HepG2 (cell line): ENCODE data around the gene DNAJC2. TPM values are rescaled to one million over a fixed set of nuclear protein-coding genes. Genes with fewer than 3 reads are reported as not detected.
A peak's percentile ranks its signal among the peaks of the same experiment; 100 is the strongest.

Experiments used
- HNF1A ChIP-seq, 2 experiments: sonication (generic) in 1 of 2; formaldehyde crosslinking in 1 of 2; IDR thresholded peaks; 2 replicates each; pipeline versions ENCODE4 v1.4.0 to v1.6.1; 2016 to 2020; ENCODE audit warnings: borderline replicate concordance in 1 of 2, low read depth in 1 of 2, mild to moderate bottlenecking in 1 of 2, missing genetic modification reagents in 1 of 2
- MXI1 ChIP-seq: IDR thresholded peaks from 3 replicates; pipeline ENCODE4 v1.6.1; 2012; ENCODE audit warnings: low read depth, low read length, inconsistent platforms, borderline replicate concordance
- NFATC3 ChIP-seq: sonication (generic); formaldehyde crosslinking; IDR thresholded peaks from 2 replicates; pipeline ENCODE4 v1.5.1; 2020; ENCODE audit warnings: mild to moderate bottlenecking, missing genetic modification reagents
- PATZ1 ChIP-seq: sonication (generic); formaldehyde crosslinking; IDR thresholded peaks from 2 replicates; pipeline ENCODE4 v1.4.0; 2020; ENCODE audit warnings: missing genetic modification reagents
- PHF21A ChIP-seq: sonication (generic); formaldehyde crosslinking; IDR thresholded peaks from 2 replicates; pipeline ENCODE4 v1.5.0; 2020; ENCODE audit warnings: mild to moderate bottlenecking, missing genetic modification reagents
- POGZ ChIP-seq: sonication (generic); formaldehyde crosslinking; IDR thresholded peaks from 2 replicates; pipeline ENCODE4 v1.4.0; 2020; ENCODE audit warnings: mild to moderate bottlenecking, missing genetic modification reagents
- POLR2AphosphoS5 ChIP-seq: IDR thresholded peaks from 2 replicates; pipeline ENCODE4 v1.6.1; 2012; ENCODE audit warnings: low read depth, low read length
- RCOR2 ChIP-seq: IDR thresholded peaks from 2 replicates; pipeline ENCODE4 v1.6.1; 2016; ENCODE audit warnings: missing biosample characterization, missing genetic modification reagents
- SMAD3 ChIP-seq: sonication (generic); formaldehyde crosslinking; IDR thresholded peaks from 2 replicates; pipeline ENCODE4 v1.4.0; 2020; ENCODE audit warnings: missing genetic modification reagents
- TAF15 ChIP-seq: fragments of 200-400 bp; formaldehyde crosslinking; IDR thresholded peaks from one replicate; pipeline ENCODE4 v1.6.1; 2018; ENCODE audit warnings: mild to moderate bottlenecking, low read depth, low read length; ENCODE audit not compliant: poor library complexity, severe bottlenecking
- ZFX ChIP-seq: sonication (generic); formaldehyde crosslinking; IDR thresholded peaks from 2 replicates; pipeline ENCODE4 v1.4.0; 2020; ENCODE audit warnings: mild to moderate bottlenecking, low read depth, missing genetic modification reagents, moderate library complexity
- ZMYM3 ChIP-seq: sonication (generic); formaldehyde crosslinking; IDR thresholded peaks from 2 replicates; pipeline ENCODE4 v1.5.1; 2020; ENCODE audit warnings: mild to moderate bottlenecking, missing genetic modification reagents
- ZNF230 ChIP-seq: sonication (generic); formaldehyde crosslinking; IDR thresholded peaks from 2 replicates; pipeline ENCODE4 v1.4.0; 2020; ENCODE audit warnings: mild to moderate bottlenecking, missing genetic modification reagents
- ZNF274 ChIP-seq: sonication (generic); formaldehyde crosslinking; IDR thresholded peaks from 2 replicates; pipeline ENCODE4 v1.5.1; 2020; ENCODE audit warnings: mild to moderate bottlenecking, missing genetic modification reagents
- ZNF589 ChIP-seq: sonication (generic); formaldehyde crosslinking; conservative IDR thresholded peaks from 2 replicates; pipeline ENCODE4 v1.8.0; 2022; ENCODE audit warnings: mild to moderate bottlenecking, moderate library complexity, missing genetic modification reagents
- ZNF704 ChIP-seq: sonication (generic); formaldehyde crosslinking; IDR thresholded peaks from 2 replicates; pipeline ENCODE4 v1.8.1; 2023; ENCODE audit warnings: mild to moderate bottlenecking, inconsistent platforms, moderate library complexity, missing genetic modification reagents, borderline replicate concordance
- ZNF773 ChIP-seq: sonication (generic); formaldehyde crosslinking; IDR thresholded peaks from 2 replicates; pipeline ENCODE4 v1.4.0; 2020; ENCODE audit warnings: missing genetic modification reagents, borderline replicate concordance
- ZXDC ChIP-seq: sonication (generic); formaldehyde crosslinking; IDR thresholded peaks from 2 replicates; pipeline ENCODE4 v1.5.0; 2020; ENCODE audit warnings: mild to moderate bottlenecking, missing genetic modification reagents
- polyA plus RNA-seq, 8 experiments: library from polyadenylated mRNA; depleted of rRNA in 3 of 8; stranded (reverse) in 7 of 8; unstranded in 1 of 8; fragments of >200 nt; fragmentation: Illumina TruSeq in 4 of 8; extraction: Trizol in 4 of 8; gene quantifications; 2 replicates each; pipeline versions ENCODE4 v1.2.1 to v1.2.3, GENCODE V29; 2011 to 2016; ENCODE audit warnings: low read depth in 4 of 8, missing spikeins in 1 of 8, mixed read lengths in 1 of 8; ENCODE audit not compliant: insufficient read depth in 1 of 8
- total RNA-seq, 5 experiments: library from RNA; depleted of rRNA; stranded (reverse); fragments of >200 nt; fragmentation: Illumina TruSeq; extraction: Trizol; gene quantifications; 2 replicates each; pipeline ENCODE4 v1.2.3, GENCODE V29; 2016; ENCODE audit warnings: low read depth in 1 of 5

Gene DNAJC2
- total and polyA plus RNA-seq, 2 of the 13 experiments (the other 11 are each of a cell fraction or from before 2014, with no cell fraction given): 19.6 to 42.0 TPM

- peak; percentile 54; the same call in 1 of the 2 replicates for TF ChIP-seq PATZ1 (CRISPR knock-in tag)
- TF ChIP-seq ZNF773 (CRISPR knock-in tag): no peak
- TF ChIP-seq POLR2AphosphoS5: peak; percentile 93
- no peak for TF ChIP-seq ZXDC (CRISPR knock-in tag)
- TF ChIP-seq NFATC3 (CRISPR knock-in tag): no peak
- peak; percentile 93 for TF ChIP-seq ZFX (CRISPR knock-in tag)
- peak; percentile 53 for TF ChIP-seq POGZ (CRISPR knock-in tag)
- 0 out of 2 replicates have a peak, but pooled peaks have one; percentile 10 for TF ChIP-seq HNF1A (IDR thresholded peaks at IDR 0.05; ENCODE audit: low read depth)
- peak; percentile 59; the same call in 1 of the 2 replicates for TF ChIP-seq HNF1A (CRISPR knock-in tag; IDR thresholded peaks at IDR 0.05; ENCODE audit: borderline replicate concordance)
- TF ChIP-seq ZNF230: 0 out of 2 replicates have a peak, but pooled peaks have one; percentile 50
- peak; percentile 33; the same call in 1 of the 3 replicates for TF ChIP-seq MXI1
- TF ChIP-seq SMAD3: peak; percentile 71; the same call in 1 of the 2 replicates
- TF ChIP-seq ZNF589: no peak
- TF ChIP-seq ZMYM3: no peak
- peak; percentile 58; the same call in 1 of the 2 replicates for TF ChIP-seq PHF21A (CRISPR knock-in tag)
- TF ChIP-seq RCOR2: 0 out of 2 replicates have a peak, but pooled peaks have one; percentile 12
- 0 out of 2 replicates have a peak, but pooled peaks have one; percentile 59 for TF ChIP-seq ZNF704
- TF ChIP-seq TAF15: no peak
- peak; percentile 52; the same call in 1 of the 2 replicates for TF ChIP-seq ZNF274
Measured at GRCh38 chr7:103347507-103348267, 3.1 kb upstream of the DNAJC2 start, which contains the start of gene PSMC2 (continued).
